Type B pancreatic cell (in vitro differentiated cells): ENCODE results near the gene COL5A1. TPM values are rescaled to one million over a fixed set of nuclear protein-coding genes. Genes with fewer than 3 reads are reported as not detected.

ENCODE experiments used
- DNase-seq: peaks from one replicate; pipeline ENCODE4 v3.0.0; 2021; ENCODE audit warnings: mixed read lengths; ENCODE audit not compliant: unreplicated experiment; ENCODE audit errors: extremely low spot score
- H3K27ac Mint-ChIP-seq: 2 replicates; pipeline ENCODE4 v1.8.0; 2021; ENCODE audit warnings: mild to moderate bottlenecking, mixed read lengths
- H3K27me3 Mint-ChIP-seq: 2 replicates; pipeline ENCODE4 v1.8.0; 2021; ENCODE audit warnings: mixed read lengths
- H3K36me3 Mint-ChIP-seq: 2 replicates; pipeline ENCODE4 v1.8.0; 2021; ENCODE audit warnings: mixed read lengths
- H3K4me1 Mint-ChIP-seq: one replicate; pipeline ENCODE4 v1.8.0; 2021; ENCODE audit warnings: mixed read lengths; ENCODE audit not compliant: unreplicated experiment
- H3K4me3 Mint-ChIP-seq: 2 replicates; pipeline ENCODE4 v1.8.0; 2021; ENCODE audit warnings: mild to moderate bottlenecking, mixed read lengths
- H3K9me3 Mint-ChIP-seq: 2 replicates; pipeline ENCODE4 v1.8.0; 2021; ENCODE audit warnings: mixed read lengths
- total RNA-seq: library from RNA; stranded (reverse); gene quantifications from 2 replicates; pipeline ENCODE4 v1.2.1, GENCODE V29; 2021; ENCODE audit warnings: low replicate concordance
- TF ChIP-seq, protein P1 (sequence below): fragments of 200-600 bp; sonication (generic); conservative IDR thresholded peaks from 2 replicates; pipeline ENCODE4 v1.5.0; 2021; ENCODE audit warnings: antibody characterized with exemption, mild to moderate bottlenecking

COL5A1 gene
- total RNA-seq, 1 donor from 2014 or later: 112 TPM

GRCh38 chr9:134784577-134785305, 143.1 kb downstream of the COL5A1 start:
- H3K27ac Mint-ChIP-seq: no peak overlapping the region

DNA sequence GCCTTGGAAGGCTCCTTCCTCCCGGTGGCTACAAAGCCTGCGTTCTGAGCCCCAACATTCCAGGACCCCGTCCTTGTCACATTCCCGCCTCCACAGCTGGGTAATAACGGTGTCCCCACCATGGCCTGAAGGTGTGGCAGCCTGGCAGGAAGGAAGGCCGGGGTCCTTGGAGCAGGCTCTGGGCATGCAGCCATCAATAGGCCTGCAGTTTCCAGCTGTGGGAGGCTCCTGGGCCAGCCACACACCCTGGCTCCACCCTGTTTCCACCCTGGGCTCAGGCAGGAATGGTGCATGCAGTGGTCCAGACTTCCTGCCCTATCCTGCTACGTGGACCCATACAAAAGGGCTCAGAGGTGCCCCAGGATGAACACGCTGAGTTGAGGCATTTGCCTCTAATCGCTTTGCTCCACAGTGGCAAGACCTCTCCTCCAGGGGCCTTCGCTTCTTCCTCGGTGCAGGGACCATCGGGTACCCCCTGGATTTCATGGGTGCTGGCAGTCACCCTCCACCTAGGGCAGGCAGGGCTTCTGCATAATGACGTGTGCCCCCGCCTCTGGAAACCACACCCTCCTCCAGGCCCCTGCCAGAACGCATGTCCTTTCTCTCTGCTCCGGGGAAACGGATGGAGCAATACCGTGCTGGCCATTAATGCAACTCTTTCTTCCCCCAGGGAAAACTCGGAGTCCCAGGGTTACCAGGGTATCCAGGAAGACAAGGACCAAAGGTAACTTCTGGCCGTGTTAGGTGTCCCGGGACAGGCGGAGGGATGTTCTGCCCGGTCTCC, 143.9 kb downstream of the COL5A1 start:
- DNase-seq: no peak
- no peak overlapping the region for H3K27ac Mint-ChIP-seq
- H3K27me3 Mint-ChIP-seq: peaks cover 18% of the 10 kb centered on the region
- TF ChIP-seq, protein P1, sequence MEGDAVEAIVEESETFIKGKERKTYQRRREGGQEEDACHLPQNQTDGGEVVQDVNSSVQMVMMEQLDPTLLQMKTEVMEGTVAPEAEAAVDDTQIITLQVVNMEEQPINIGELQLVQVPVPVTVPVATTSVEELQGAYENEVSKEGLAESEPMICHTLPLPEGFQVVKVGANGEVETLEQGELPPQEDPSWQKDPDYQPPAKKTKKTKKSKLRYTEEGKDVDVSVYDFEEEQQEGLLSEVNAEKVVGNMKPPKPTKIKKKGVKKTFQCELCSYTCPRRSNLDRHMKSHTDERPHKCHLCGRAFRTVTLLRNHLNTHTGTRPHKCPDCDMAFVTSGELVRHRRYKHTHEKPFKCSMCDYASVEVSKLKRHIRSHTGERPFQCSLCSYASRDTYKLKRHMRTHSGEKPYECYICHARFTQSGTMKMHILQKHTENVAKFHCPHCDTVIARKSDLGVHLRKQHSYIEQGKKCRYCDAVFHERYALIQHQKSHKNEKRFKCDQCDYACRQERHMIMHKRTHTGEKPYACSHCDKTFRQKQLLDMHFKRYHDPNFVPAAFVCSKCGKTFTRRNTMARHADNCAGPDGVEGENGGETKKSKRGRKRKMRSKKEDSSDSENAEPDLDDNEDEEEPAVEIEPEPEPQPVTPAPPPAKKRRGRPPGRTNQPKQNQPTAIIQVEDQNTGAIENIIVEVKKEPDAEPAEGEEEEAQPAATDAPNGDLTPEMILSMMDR: no peak
- H3K4me1 Mint-ChIP-seq: peaks cover 6% of the 10 kb centered on the region
- no peaks in the 10 kb centered on the region for H3K36me3 Mint-ChIP-seq
- H3K9me3 Mint-ChIP-seq: no peaks in the 10 kb centered on the region
- no peak overlapping the region for H3K4me3 Mint-ChIP-seq

More at GRCh38 chr9:134784577-134785305, 143.1 kb downstream of the COL5A1 start:
- TF ChIP-seq, protein P1: no peak
- Mint-ChIP-seq H3K4me1 (peaks cover 6% of the 10 kb centered on the region), H3K9me3 (no peaks in the 10 kb centered on the region), H3K36me3 (no peaks in the 10 kb centered on the region), H3K27me3 (peaks cover 18% of the 10 kb centered on the region), H3K4me3 (no peak overlapping the region)
- no peak for DNase-seq

DNA sequence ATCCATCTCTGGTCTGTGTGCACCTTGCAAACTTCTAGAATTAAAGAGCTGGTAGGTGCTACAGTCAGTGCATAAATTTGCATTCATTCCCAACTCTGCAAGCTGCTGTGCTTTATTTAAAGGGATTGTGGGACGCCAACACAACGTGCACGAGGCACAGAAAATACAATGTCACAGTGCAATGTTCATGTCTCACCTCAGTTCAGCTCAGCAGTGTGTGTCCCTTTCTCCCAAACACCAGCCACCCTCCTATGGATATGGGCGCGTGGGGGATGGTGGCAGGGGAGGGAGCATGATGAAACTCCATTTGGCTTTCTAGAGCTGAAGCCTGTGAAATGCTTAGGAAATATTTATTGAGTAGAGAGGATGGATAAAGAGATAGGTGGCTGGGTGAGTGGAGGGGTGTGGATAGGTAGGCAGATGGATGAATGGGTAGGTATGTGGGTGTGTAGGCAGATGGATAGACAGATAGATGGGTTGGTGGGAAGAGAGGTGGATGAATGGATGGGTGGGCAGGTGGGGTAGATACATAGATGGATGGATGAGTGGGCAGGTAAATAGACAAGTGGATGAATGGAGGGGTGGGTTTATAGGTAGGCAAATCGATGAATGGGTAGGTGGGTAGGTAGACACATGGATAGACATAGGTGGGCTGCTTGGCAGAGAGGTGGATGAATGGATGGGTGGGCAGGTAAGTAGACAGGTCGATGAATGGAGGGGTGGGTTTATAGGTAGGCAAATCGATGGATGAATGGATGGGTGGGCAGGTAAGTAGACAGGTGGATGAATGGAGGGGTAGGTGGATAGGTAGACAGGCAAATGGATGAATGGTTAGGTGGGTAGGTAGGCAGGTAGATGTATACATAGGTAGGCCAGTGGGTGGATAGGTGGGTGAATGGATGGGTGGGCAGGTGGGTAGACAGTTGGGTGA, 146.3 kb downstream of the COL5A1 start:
- no peak for DNase-seq
- no peaks in the 10 kb centered on the region for H3K9me3 Mint-ChIP-seq
- no peaks in the 10 kb centered on the region for H3K36me3 Mint-ChIP-seq
- H3K27me3 Mint-ChIP-seq: peaks cover 18% of the 10 kb centered on the region
- peaks cover 6% of the 10 kb centered on the region for H3K4me1 Mint-ChIP-seq
- H3K27ac Mint-ChIP-seq: no peak overlapping the region
- TF ChIP-seq, protein P1: no peak
- H3K4me3 Mint-ChIP-seq: no peak overlapping the region

DNA sequence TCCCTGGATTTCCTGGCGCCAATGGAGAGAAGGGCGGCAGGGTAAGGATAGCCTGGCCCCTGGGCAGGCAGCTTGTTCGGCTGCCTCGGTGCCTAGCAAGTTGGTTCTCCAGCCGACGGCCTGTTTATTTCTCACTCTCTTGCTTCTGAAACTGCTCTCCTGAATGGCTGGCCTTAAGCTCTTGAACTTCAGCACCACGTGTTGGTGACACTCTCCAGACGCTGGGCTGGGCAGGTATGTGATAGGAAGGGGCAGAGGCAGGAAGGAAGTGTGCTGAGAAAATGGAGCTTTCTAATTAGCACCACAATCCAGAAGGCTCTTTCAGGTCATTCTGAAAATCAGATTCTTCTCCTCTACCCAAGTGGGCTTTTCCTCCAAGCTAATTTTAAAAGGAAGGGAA, 147.6 kb downstream of the COL5A1 start:
- TF ChIP-seq, protein P1: no peak
- DNase-seq: no peak
- Mint-ChIP-seq H3K27me3 (peaks cover 18% of the 10 kb centered on the region), H3K4me3 (no peak overlapping the region), H3K9me3 (no peaks in the 10 kb centered on the region), H3K36me3 (no peaks in the 10 kb centered on the region), H3K4me1 (peaks cover 6% of the 10 kb centered on the region), H3K27ac (no peak overlapping the region)

DNA sequence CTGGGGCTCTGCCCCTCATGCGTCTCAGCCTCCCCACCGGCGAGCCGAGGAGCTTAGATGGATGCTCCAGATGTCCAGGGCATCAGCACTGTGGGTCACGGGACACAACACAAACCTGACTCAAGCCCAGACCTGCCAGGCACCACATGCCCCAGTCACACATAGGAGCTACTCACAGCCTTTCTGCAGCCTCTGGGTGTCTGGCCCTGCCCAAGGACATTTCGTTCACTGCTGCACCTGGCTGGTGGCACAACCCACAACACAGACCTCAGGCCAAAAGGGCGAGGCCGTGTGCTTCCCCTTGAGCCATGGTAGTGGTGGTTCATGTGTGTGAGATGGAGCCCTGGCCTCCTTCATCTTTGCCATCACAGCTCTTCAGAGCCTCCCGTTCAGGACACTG, 149.4 kb downstream of the COL5A1 start:
- no peaks in the 10 kb centered on the region for H3K9me3 Mint-ChIP-seq
- no peaks in the 10 kb centered on the region for H3K36me3 Mint-ChIP-seq
- H3K27me3 Mint-ChIP-seq: peaks cover 11% of the 10 kb centered on the region
- no peak overlapping the region for H3K27ac Mint-ChIP-seq
- peaks cover 9% of the 10 kb centered on the region for H3K4me1 Mint-ChIP-seq
- TF ChIP-seq, protein P1: no peak
- H3K4me3 Mint-ChIP-seq: no peak overlapping the region
- DNase-seq: no peak
